ENCODE measurements around the gene QPRT.
A peak's percentile ranks its signal among the peaks of the same experiment; 100 is the strongest.
"Not testable (repeated sequence)": the region's sequence is repeated elsewhere in the genome, so short reads cannot be mapped to it uniquely, and the experiment has no call there.

QPRT gene

DNA sequence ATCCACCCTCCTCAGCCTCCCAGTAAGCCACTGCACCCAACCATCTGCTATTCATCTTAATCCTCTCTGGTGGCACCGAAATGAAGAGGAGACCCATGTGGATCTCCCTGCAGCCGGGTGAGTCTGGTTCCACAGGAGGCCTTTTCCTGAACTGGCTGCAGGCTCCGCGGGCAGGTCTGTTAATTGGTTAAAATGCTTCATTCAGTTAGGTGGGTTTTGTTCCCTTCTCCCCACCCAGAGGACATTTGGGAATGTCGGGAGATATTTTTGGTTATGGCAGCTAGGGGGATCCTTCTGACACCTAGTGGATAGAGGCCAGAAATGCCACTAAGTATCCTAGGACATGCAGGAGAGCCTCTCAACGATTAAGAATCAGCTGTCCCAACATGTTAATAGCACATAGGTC, 50.1 kb downstream of the QPRT start:
- DNase-seq (ENCODE audit: low read depth) = peak; percentile 56
- TF ChIP-seq, protein P1, sequence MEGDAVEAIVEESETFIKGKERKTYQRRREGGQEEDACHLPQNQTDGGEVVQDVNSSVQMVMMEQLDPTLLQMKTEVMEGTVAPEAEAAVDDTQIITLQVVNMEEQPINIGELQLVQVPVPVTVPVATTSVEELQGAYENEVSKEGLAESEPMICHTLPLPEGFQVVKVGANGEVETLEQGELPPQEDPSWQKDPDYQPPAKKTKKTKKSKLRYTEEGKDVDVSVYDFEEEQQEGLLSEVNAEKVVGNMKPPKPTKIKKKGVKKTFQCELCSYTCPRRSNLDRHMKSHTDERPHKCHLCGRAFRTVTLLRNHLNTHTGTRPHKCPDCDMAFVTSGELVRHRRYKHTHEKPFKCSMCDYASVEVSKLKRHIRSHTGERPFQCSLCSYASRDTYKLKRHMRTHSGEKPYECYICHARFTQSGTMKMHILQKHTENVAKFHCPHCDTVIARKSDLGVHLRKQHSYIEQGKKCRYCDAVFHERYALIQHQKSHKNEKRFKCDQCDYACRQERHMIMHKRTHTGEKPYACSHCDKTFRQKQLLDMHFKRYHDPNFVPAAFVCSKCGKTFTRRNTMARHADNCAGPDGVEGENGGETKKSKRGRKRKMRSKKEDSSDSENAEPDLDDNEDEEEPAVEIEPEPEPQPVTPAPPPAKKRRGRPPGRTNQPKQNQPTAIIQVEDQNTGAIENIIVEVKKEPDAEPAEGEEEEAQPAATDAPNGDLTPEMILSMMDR (conservative IDR thresholded peaks at IDR 0.05; ENCODE audit: low read length) = peak; percentile 71

DNA sequence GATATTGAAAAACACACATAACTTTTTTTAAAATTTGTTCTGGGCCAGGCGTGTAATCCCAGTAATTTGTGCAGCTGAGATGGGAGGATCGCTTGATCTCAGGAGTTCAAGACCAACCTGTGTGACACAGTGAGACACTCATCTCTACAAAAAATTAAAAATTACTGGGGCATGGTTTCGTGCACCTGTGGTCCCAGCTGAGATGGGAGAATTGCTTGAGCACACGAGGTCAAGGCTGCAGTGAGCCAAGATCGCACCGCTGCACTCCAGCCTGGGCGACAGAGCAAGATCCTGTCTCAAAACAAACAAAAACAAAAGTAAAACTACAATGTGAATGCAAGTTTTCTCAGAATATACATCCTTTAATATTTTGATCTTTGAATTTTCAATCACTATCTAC, 51.7 kb downstream of the QPRT start:
- no peak overlapping the region for H3K4me3 ChIP-seq (ENCODE audit: low read length)
- no peak for DNase-seq (ENCODE audit: low read depth)
- TF ChIP-seq, protein P1 (conservative IDR thresholded peaks at IDR 0.05; ENCODE audit: low read length) = no peak

More for the DNA sequence above, 50.1 kb downstream of the QPRT start:
- no peak overlapping the region for H3K4me3 ChIP-seq (ENCODE audit: low read length)

DNA sequence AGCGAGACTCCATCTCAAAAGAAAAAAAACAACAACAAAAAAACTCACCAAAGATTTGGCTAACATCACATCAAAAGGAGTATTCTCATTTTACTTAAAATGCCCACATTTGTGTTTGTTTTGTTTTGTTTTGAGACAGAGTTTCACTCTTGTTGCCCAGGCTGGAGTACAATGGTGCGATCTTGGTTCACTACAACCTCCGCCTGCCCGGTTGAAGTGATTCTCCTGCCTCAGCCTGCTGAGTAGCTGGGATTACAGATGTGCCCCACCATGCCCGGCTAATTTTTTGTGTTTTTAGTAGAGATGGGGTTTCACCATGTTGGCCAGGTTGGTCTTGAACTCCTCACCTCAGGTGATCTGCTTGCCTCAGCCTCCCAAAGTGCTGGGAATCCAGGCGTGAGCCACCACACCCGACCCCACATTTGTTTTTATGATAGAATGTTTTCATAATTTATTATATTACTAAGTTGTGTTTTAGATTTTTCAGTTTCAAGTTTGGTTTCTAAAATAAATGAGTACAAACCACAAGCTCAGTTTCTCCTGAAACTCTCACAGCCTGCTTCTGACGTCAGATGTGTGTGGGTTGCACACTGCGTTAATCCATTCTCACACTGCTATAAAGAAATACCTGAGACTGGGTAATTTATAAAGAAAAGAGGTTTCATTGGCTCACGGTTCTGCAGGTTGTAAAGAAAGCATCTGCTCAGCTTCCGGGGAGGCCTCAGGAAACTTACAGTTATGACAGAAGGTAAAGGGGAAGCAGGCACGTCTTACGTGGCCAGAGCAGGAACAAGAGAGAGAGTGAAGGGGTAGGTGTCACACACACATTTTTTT, 53.0 kb downstream of the QPRT start:
- DNase-seq (ENCODE audit: low read depth); H3K4me3 ChIP-seq (ENCODE audit: low read length): not testable (repeated sequence)

DNA sequence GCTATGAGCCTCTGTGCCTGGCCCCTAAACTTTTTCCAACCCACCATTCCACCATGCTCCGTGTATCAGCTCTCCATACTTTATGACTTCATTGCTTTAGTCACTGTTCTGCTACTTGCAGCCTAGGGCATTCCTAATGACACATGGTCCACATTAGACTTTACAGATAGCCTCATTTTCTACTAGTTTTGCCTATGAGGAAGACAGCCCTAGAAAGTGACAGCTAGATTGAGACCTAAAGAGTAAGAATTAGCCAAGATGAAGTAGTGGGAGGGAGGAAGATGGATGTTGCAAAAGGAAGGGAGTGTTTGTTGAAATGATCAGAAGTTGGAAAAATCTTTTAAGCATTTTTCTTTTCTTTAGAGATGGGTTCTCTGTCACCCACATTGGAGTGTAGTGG, 55.8 kb downstream of the QPRT start:
- TF ChIP-seq, protein P1 (conservative IDR thresholded peaks at IDR 0.05; ENCODE audit: low read length) = no peak
- H3K4me3 ChIP-seq (ENCODE audit: low read length) = no peak overlapping the region
- DNase-seq (ENCODE audit: low read depth) = no peak

DNA sequence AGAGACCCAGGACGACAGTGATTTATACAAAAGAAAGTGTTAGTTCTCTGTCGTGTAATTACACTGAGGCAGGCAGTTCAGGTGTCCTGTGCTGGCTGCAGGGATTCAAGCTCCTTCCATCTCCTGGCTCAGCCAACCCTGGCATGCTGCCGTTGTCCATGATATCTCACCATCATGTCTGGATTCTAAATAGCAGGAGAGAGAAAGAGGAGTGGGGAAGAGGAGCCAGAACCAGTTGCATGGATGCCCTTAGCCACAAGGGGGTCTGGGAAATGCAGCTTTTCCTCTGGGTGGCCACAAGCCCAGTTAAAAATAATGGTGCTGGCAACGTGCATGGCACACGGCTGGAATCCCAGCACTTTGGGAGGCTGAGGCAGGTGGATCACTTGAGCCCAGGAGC, 57.1 kb downstream of the QPRT start:
- no peak for DNase-seq (ENCODE audit: low read depth)
- TF ChIP-seq, protein P1 (conservative IDR thresholded peaks at IDR 0.05; ENCODE audit: low read length) = no peak; the same call in 1 of the 2 replicates
- H3K4me3 ChIP-seq (ENCODE audit: low read length) = no peak overlapping the region

DNA sequence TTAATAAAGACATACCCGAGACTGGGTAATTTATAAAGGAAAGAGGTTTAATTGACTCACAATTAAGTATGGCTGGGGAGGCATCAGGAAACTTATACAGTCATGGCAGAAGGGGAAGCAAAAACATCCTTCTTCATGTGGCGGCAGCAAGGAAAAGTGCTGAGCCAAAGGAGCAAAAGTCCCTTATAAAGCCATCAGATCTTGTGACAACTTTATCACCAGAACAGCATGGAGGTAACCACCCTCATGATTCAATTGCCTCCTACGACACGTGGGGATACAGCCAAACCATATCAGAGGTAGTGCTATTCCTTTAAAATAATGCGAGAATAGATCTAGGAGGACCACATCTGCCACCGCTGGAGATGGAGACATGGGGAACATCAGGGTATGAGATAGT, 57.8 kb downstream of the QPRT start:
- TF ChIP-seq, protein P1 (conservative IDR thresholded peaks at IDR 0.05; ENCODE audit: low read length) = no peak
- no peak overlapping the region for H3K4me3 ChIP-seq (ENCODE audit: low read length)
- no peak for DNase-seq (ENCODE audit: low read depth)

DNA sequence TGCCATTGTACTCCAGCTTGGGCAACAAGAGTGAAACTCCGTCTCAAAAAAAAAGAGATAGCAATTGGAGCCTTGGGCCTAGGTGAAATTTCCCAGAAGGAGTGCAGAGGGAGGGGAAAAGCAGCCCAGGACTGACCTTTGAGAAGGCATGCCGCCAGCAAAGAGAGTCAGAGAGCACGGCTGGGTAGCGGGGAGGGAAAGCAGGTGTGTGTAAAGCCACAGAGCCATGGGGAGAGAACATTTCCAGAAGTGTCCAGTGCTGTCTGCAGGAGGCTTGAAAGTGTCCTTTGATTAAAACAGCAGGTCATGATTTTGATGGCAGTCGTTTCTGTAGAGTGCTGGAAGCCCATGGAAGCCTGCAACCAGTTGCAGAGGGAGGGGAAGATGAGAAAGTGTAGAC, 58.7 kb downstream of the QPRT start:
- TF ChIP-seq, protein P1 (conservative IDR thresholded peaks at IDR 0.05; ENCODE audit: low read length) = no peak
- H3K4me3 ChIP-seq (ENCODE audit: low read length) = no peak overlapping the region
- no peak for DNase-seq (ENCODE audit: low read depth)
